OCI-LY7 (cell line): ENCODE results near the gene KRT37. TPM values are rescaled to one million over a fixed set of nuclear protein-coding genes. Genes with fewer than 3 reads are reported as not detected.
A peak's percentile ranks its signal among the peaks of the same experiment; 100 is the strongest.

ENCODE experiments used
- BruUV-seq: library from RNA; stranded (reverse); fragments of 400-500 nt; replicated peaks from 2 replicates; lab custom pipeline; 2021; lab: Mats Ljungman, UMichigan
- CTCF ChIA-PET: fragments of 300-600 bp; sonication (Branson Sonifier 250); formaldehyde crosslinking; loops from one replicate; lab custom pipeline; 2022; ENCODE audit warnings: antibody characterized with exemption; ENCODE audit not compliant: unreplicated experiment; lab: Charles Lee
- POLR2A ChIA-PET: fragments of 300-600 bp; sonication (Branson Sonifier 250); formaldehyde crosslinking; loops from one replicate; lab custom pipeline; 2022; ENCODE audit warnings: antibody characterized with exemption; lab: Charles Lee
- DNase-seq: peaks from one replicate; pipeline ENCODE4 v3.0.0-alpha.2; 2015; ENCODE audit warnings: low spot score
- H2AFZ ChIP-seq: fragments of 200-600 bp; sonication (generic), shearing (Covaris generic); 2 replicates; pipeline ENCODE4 v1.6.1; 2014; ENCODE audit warnings: mild to moderate bottlenecking, antibody characterized with exemption, low read length, moderate library complexity
- H3K27ac ChIP-seq: fragments of 200-600 bp; sonication (generic); 2 replicates; pipeline ENCODE4 v1.5.1; 2014; ENCODE audit warnings: mixed run types, low read depth, mild to moderate bottlenecking, moderate library complexity, low read length, inconsistent platforms; ENCODE audit not compliant: poor library complexity, severe bottlenecking
- H3K36me3 ChIP-seq: fragments of 200-600 bp; sonication (generic); 2 replicates; pipeline ENCODE4 v1.6.1; 2014; ENCODE audit warnings: mild to moderate bottlenecking, antibody characterized with exemption, low read length, moderate library complexity, mixed read lengths; ENCODE audit not compliant: insufficient read depth
- H3K4me1 ChIP-seq: fragments of 200-600 bp; sonication (generic); 2 replicates; pipeline ENCODE4 v1.5.1; 2014; ENCODE audit warnings: mild to moderate bottlenecking, low read length; ENCODE audit not compliant: insufficient read depth, poor library complexity, severe bottlenecking
- H3K4me2 ChIP-seq: fragments of 200-600 bp; sonication (generic); 2 replicates; pipeline ENCODE4 v1.6.1; 2014; ENCODE audit warnings: mild to moderate bottlenecking, low read length
- H3K4me3 ChIP-seq: fragments of 200-600 bp; sonication (generic); 2 replicates; pipeline ENCODE4 v1.5.1; 2014; ENCODE audit warnings: mild to moderate bottlenecking, low read depth, low read length; ENCODE audit not compliant: poor library complexity, severe bottlenecking
- H3K79me2 ChIP-seq: fragments of 200-600 bp; sonication (generic); 2 replicates; pipeline ENCODE4 v1.6.1; 2016; ENCODE audit warnings: low read depth, mild to moderate bottlenecking, low read length, moderate library complexity, mixed read lengths; ENCODE audit not compliant: insufficient read depth
- H3K9me2 ChIP-seq: fragments of 200-600 bp; sonication (generic); 2 replicates; pipeline ENCODE4 v1.6.1; 2016; ENCODE audit warnings: mild to moderate bottlenecking, low read length, mixed read lengths; ENCODE audit not compliant: insufficient read depth
- H3K9me3 ChIP-seq: fragments of 200-600 bp; sonication (generic); 2 replicates; pipeline ENCODE4 v1.6.1; 2014; ENCODE audit warnings: mild to moderate bottlenecking, mixed run types, low read length, mixed read lengths
- H4K20me1 ChIP-seq: fragments of 200-600 bp; sonication (generic); 2 replicates; pipeline ENCODE4 v1.6.1; 2014; ENCODE audit warnings: mild to moderate bottlenecking, antibody characterized with exemption, low read length, moderate library complexity, mixed read lengths; ENCODE audit not compliant: insufficient read depth
- CTCF ChIP-seq: fragments of 200-600 bp; sonication (generic); conservative IDR thresholded peaks from 2 replicates; pipeline ENCODE4 v1.5.1; 2014; ENCODE audit warnings: mild to moderate bottlenecking, antibody characterized with exemption, low read length, moderate library complexity, mixed read lengths
- EZH2phosphoT487 ChIP-seq: fragments of 200-600 bp; sonication (generic); IDR thresholded peaks from 2 replicates; pipeline ENCODE4 v1.6.1; 2018; ENCODE audit warnings: low read depth, borderline replicate concordance, mild to moderate bottlenecking, mixed run types, antibody characterized with exemption, low read length, moderate library complexity, mixed read lengths
- intact Hi-C: fragments of 100-400 bp; cut with micrococcal nuclease; formaldehyde crosslinking; loops from one replicate; pipeline ENCODE4 v1.10.0; 2022; ENCODE audit not compliant: unreplicated experiment
- small RNA-seq: library from RNA; depleted of rRNA; stranded (forward); fragments of <200 nt; gene quantifications from one replicate; pipeline ENCODE3, GENCODE V24; 2014
- total RNA-seq, 2 experiments: library from RNA; depleted of rRNA in 1 of 2; stranded (reverse); fragments of >200 nt in 1 of 2; shearing (Covaris generic) in 1 of 2; gene quantifications; 2 replicates each; pipeline ENCODE4 v1.2.3, GENCODE V29; 2014 to 2022

KRT37 gene
- total RNA-seq, 2 experiments from 2014 or later = not detected

GRCh38 chr17:41377546-41377945 is 46.8 kb downstream of the KRT37 start:
- H3K9me2 ChIP-seq = no peaks in the 10 kb centered on the region
- H3K27ac ChIP-seq = no peak overlapping the region
- DNase-seq = no peak
- no peaks in the 10 kb centered on the region for H3K4me1 ChIP-seq
- ChIA-PET CTCF (no interaction called here), POLR2A (interaction anchor here (0.8 kb wide), 1 partner anchor 11 kb away, joined by 3 read pairs; no protein-coding TSS in a partner anchor)
- H3K4me2 ChIP-seq = no peak overlapping the region
- intact Hi-C loops = no loop called here
- no peaks in the 10 kb centered on the region for H3K36me3 ChIP-seq
- H3K79me2 ChIP-seq = no peaks in the 10 kb centered on the region
- TF ChIP-seq EZH2phosphoT487 (no peak), CTCF (no peak)
- H3K9me3 ChIP-seq = no peaks in the 10 kb centered on the region
- no TSS peak for BruUV-seq
- no peak overlapping the region for H3K4me3 ChIP-seq
- H4K20me1 ChIP-seq = no peaks in the 10 kb centered on the region
- H2AFZ ChIP-seq = no peak overlapping the region

Small RNA genes within 50 kb of the gene (small RNA-seq; reads per million reads assigned to genes)
- 10.4 reads per million, percentile 96 among the genes with 10 or more reads in this experiment for gene RNU2-32P

Other genes starting within 250 kb of the KRT37 start
- gene KRTAP4-2, start 246.4 kb downstream of the KRT37 start, total RNA-seq (2014; rRNA removed; shearing (Covaris generic)) = not detected in 2 replicates
- gene KRTAP4-2, start 246.4 kb downstream of the KRT37 start, total RNA-seq (2022) = not detected in 2 replicates
- gene KRTAP4-1, start 239.7 kb downstream of the KRT37 start, total RNA-seq (2014; rRNA removed; shearing (Covaris generic)) = not detected in 2 replicates
- not detected in 2 replicates for gene KRTAP4-1, start 239.7 kb downstream of the KRT37 start, total RNA-seq (2022)
- gene KRTAP9-1, start 234.7 kb downstream of the KRT37 start, total RNA-seq (2014; rRNA removed; shearing (Covaris generic)) = not detected in 2 replicates
- not detected in 2 replicates for gene KRTAP9-1, start 234.7 kb downstream of the KRT37 start, total RNA-seq (2022)
- not detected in 2 replicates for gene KRTAP9-2, start 197.9 kb downstream of the KRT37 start, total RNA-seq (2014; rRNA removed; shearing (Covaris generic))
- gene KRTAP9-2, start 197.9 kb downstream of the KRT37 start, total RNA-seq (2022) = not detected in 2 replicates
- not detected in 2 replicates for gene KRTAP9-3, start 192.1 kb downstream of the KRT37 start, total RNA-seq (2014; rRNA removed; shearing (Covaris generic))
- not detected in 2 replicates for gene KRTAP9-3, start 192.1 kb downstream of the KRT37 start, total RNA-seq (2022)
- gene KRTAP9-8, start 186.6 kb downstream of the KRT37 start, total RNA-seq (2014; rRNA removed; shearing (Covaris generic)) = not detected in 2 replicates
- gene KRTAP9-8, start 186.6 kb downstream of the KRT37 start, total RNA-seq (2022) = not detected in 2 replicates
- gene KRTAP9-4, start 174.9 kb downstream of the KRT37 start, total RNA-seq (2014; rRNA removed; shearing (Covaris generic)) = not detected in 2 replicates
- gene KRTAP9-4, start 174.9 kb downstream of the KRT37 start, total RNA-seq (2022) = not detected in 2 replicates
- gene KRTAP9-9, start 169.2 kb downstream of the KRT37 start, total RNA-seq (2014; rRNA removed; shearing (Covaris generic)) = not detected in 2 replicates
- not detected in 2 replicates for gene KRTAP9-9, start 169.2 kb downstream of the KRT37 start, total RNA-seq (2022)
- gene KRTAP9-6, start 159.2 kb downstream of the KRT37 start, total RNA-seq (2014; rRNA removed; shearing (Covaris generic)) = not detected in 2 replicates
- gene KRTAP9-6, start 159.2 kb downstream of the KRT37 start, total RNA-seq (2022) = not detected in 2 replicates
- gene KRTAP9-7, start 148.9 kb downstream of the KRT37 start, total RNA-seq (2014; rRNA removed; shearing (Covaris generic)) = not detected in 2 replicates
- not detected in 2 replicates for gene KRTAP9-7, start 148.9 kb downstream of the KRT37 start, total RNA-seq (2022)
- gene KRTAP29-1, start 121.7 kb downstream of the KRT37 start, total RNA-seq (2014; rRNA removed; shearing (Covaris generic)) = not detected in 2 replicates
- not detected in 2 replicates for gene KRTAP29-1, start 121.7 kb downstream of the KRT37 start, total RNA-seq (2022)
- not detected in 2 replicates for gene KRTAP16-1, start 115.3 kb downstream of the KRT37 start, total RNA-seq (2014; rRNA removed; shearing (Covaris generic))
- gene KRTAP16-1, start 115.3 kb downstream of the KRT37 start, total RNA-seq (2022) = not detected in 2 replicates
- gene KRTAP17-1, start 108.9 kb downstream of the KRT37 start, total RNA-seq (2014; rRNA removed; shearing (Covaris generic)) = not detected in 2 replicates
- not detected in 2 replicates for gene KRTAP17-1, start 108.9 kb downstream of the KRT37 start, total RNA-seq (2022)
- gene KRT33A, start 73.8 kb downstream of the KRT37 start, total RNA-seq (2014; rRNA removed; shearing (Covaris generic)) = not detected in 2 replicates
- not detected in 2 replicates for gene KRT33A, start 73.8 kb downstream of the KRT37 start, total RNA-seq (2022)
- gene KRT33B, start 54.8 kb downstream of the KRT37 start, total RNA-seq (2014; rRNA removed; shearing (Covaris generic)) = not detected in 2 replicates
- gene KRT33B, start 54.8 kb downstream of the KRT37 start, total RNA-seq (2022) = not detected in 2 replicates
- gene KRT34, start 42.3 kb downstream of the KRT37 start, total RNA-seq (2014; rRNA removed; shearing (Covaris generic)) = not detected in 2 replicates
- not detected in 2 replicates for gene KRT34, start 42.3 kb downstream of the KRT37 start, total RNA-seq (2022)
- gene KRT31, start 27.0 kb downstream of the KRT37 start, total RNA-seq (2014; rRNA removed; shearing (Covaris generic)) = not detected in 2 replicates
- gene KRT31, start 27.0 kb downstream of the KRT37 start, total RNA-seq (2022) = not detected in 2 replicates
- not detected in 2 replicates for gene KRT38, start 16.4 kb upstream of the KRT37 start, total RNA-seq (2014; rRNA removed; shearing (Covaris generic))
- not detected in 2 replicates for gene KRT38, start 16.4 kb upstream of the KRT37 start, total RNA-seq (2022)
- not detected in 2 replicates for gene KRT32, start 42.8 kb upstream of the KRT37 start, total RNA-seq (2014; rRNA removed; shearing (Covaris generic))
- gene KRT32, start 42.8 kb upstream of the KRT37 start, total RNA-seq (2022) = not detected in 2 replicates
- gene KRT35, start 56.6 kb upstream of the KRT37 start, total RNA-seq (2014; rRNA removed; shearing (Covaris generic)) = not detected in 2 replicates
- not detected in 2 replicates for gene KRT35, start 56.6 kb upstream of the KRT37 start, total RNA-seq (2022)
- not detected in 2 replicates for gene KRT36, start 65.3 kb upstream of the KRT37 start, total RNA-seq (2014; rRNA removed; shearing (Covaris generic))
- not detected in 2 replicates for gene KRT36, start 65.3 kb upstream of the KRT37 start, total RNA-seq (2022)
- gene KRT13, start 81.0 kb upstream of the KRT37 start, total RNA-seq (2014; rRNA removed; shearing (Covaris generic)) = not detected in 2 replicates
- not detected in 2 replicates for gene KRT13, start 81.0 kb upstream of the KRT37 start, total RNA-seq (2022)
- not detected in 2 replicates for gene KRT15, start 94.3 kb upstream of the KRT37 start, total RNA-seq (2014; rRNA removed; shearing (Covaris generic))
- gene KRT15, start 94.3 kb upstream of the KRT37 start, total RNA-seq (2022) = not detected in 2 replicates
- gene KRT19, start 103.7 kb upstream of the KRT37 start, total RNA-seq (2014; rRNA removed; shearing (Covaris generic)) = not detected in 2 replicates
- gene KRT19, start 103.7 kb upstream of the KRT37 start, total RNA-seq (2022) = not detected in 2 replicates
- gene KRT9, start 147.5 kb upstream of the KRT37 start, total RNA-seq (2014; rRNA removed; shearing (Covaris generic)) = not detected in 2 replicates
- gene KRT9, start 147.5 kb upstream of the KRT37 start, total RNA-seq (2022) = not detected in 2 replicates
- not detected in 2 replicates for gene KRT14, start 162.3 kb upstream of the KRT37 start, total RNA-seq (2014; rRNA removed; shearing (Covaris generic))
- 0.30 and 0.82 TPM in 2 replicates for gene KRT14, start 162.3 kb upstream of the KRT37 start, total RNA-seq (2022)
- gene KRT16, start 188.2 kb upstream of the KRT37 start, total RNA-seq (2014; rRNA removed; shearing (Covaris generic)) = not detected in 2 replicates
- gene KRT16, start 188.2 kb upstream of the KRT37 start, total RNA-seq (2022) = not detected in 2 replicates
- gene KRT17, start 200.0 kb upstream of the KRT37 start, total RNA-seq (2014; rRNA removed; shearing (Covaris generic)) = not detected in 2 replicates
- gene KRT17, start 200.0 kb upstream of the KRT37 start, total RNA-seq (2022) = 0.70 and 2.1 TPM in 2 replicates